Right atrium auricular region (tissue), 2 donors: ENCODE measurements around the gene ANO3. TPM values are rescaled to one million over a fixed set of nuclear protein-coding genes. Genes with fewer than 3 reads are reported as not detected.

ENCODE experiments used
- DNase-seq: peaks from one replicate; pipeline ENCODE4 v3.0.0-alpha.2; 2019; ENCODE audit warnings: low spot score
- H3K27ac ChIP-seq, 2 donors: fragments of 200-600 bp; sonication (generic); 1 replicate in 1 of 2; 2 replicates in 1 of 2; pipeline ENCODE4 v1.5.1; 2016 to 2019
- H3K27me3 ChIP-seq, 2 donors: fragments of 200-600 bp; sonication (generic); one replicate each; pipeline versions ENCODE4 v1.5.1 to v1.6.0; 2017 to 2019
- H3K36me3 ChIP-seq: fragments of 200-600 bp; sonication (generic); one replicate; pipeline ENCODE4 v1.5.1; 2016
- H3K4me1 ChIP-seq, 2 donors: fragments of 200-600 bp; sonication (generic); one replicate each; pipeline versions ENCODE4 v1.5.1 to v1.6.0; 2017 to 2019
- H3K4me3 ChIP-seq, 2 donors: fragments of 200-600 bp; sonication (generic); 1 replicate in 1 of 2; 2 replicates in 1 of 2; pipeline ENCODE4 v1.5.1; 2017 to 2019; ENCODE audit warnings: mild to moderate bottlenecking in 1 of 2, moderate library complexity in 1 of 2
- H3K9me3 ChIP-seq, 2 donors: fragments of 200-600 bp; sonication (generic); one replicate each; pipeline ENCODE4 v1.5.1; 2019
- CTCF ChIP-seq, 2 donors: fragments of 200-600 bp; sonication (generic); IDR thresholded peaks; one replicate each; pipeline ENCODE4 v1.5.1; 2019; ENCODE audit warnings: antibody characterized with exemption in 2 of 2
- total RNA-seq, 2 donors: library from RNA; depleted of rRNA; stranded (reverse); fragments of >200 nt; gene quantifications; one replicate each; pipeline ENCODE4 v1.1.0, GENCODE V29; 2016

ANO3 gene
- total RNA-seq, 2 donors from 2014 or later: 0.16 TPM; not detected in 1

GRCh38 chr11:26465274-26465673, 133.3 kb downstream of the ANO3 start:
- H3K27ac ChIP-seq: no peak overlapping the region
- DNase-seq: no peak
- TF ChIP-seq CTCF (IDR thresholded peaks at IDR 0.05): no peak

GRCh38 chr11:26467506-26467905, 135.6 kb downstream of the ANO3 start:
- TF ChIP-seq CTCF (IDR thresholded peaks at IDR 0.05): no peak
- Histone ChIP-seq H3K27me3 (no peaks in the 10 kb centered on the region), H3K4me3 (no peak overlapping the region), H3K9me3 (no peaks in the 10 kb centered on the region), H3K27ac (no peak overlapping the region), H3K36me3 (no peaks in the 10 kb centered on the region), H3K4me1 (no peaks in the 10 kb centered on the region)
- DNase-seq: no peak

More at GRCh38 chr11:26465274-26465673, 133.3 kb downstream of the ANO3 start:
- H3K36me3 ChIP-seq: no peaks in the 10 kb centered on the region
- H3K27me3 ChIP-seq: no peaks in the 10 kb centered on the region
- H3K4me3 ChIP-seq: no peak overlapping the region
- H3K9me3 ChIP-seq: no peaks in the 10 kb centered on the region
- H3K4me1 ChIP-seq: no peaks in the 10 kb centered on the region

DNA sequence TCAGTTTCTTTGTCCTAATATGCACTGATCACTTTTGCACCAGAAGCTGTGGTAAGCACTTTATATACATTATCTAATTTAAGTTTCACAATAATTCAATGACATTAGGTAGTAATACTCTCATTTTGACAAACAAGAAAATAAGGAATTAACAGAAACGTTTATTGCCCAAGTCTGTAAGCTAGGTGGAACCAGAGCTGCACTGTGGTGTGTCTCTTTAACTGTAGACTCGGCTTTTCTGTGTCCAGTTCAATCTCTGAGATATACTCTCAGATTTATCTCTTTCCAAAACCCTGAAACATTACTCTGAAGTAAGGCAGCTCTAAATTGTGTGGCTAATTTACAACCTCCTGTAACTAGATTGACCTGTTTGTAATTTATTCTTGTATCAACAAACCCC, 139.1 kb downstream of the ANO3 start:
- no peaks in the 10 kb centered on the region for H3K4me1 ChIP-seq
- no peak for TF ChIP-seq CTCF (IDR thresholded peaks at IDR 0.05)

DNA sequence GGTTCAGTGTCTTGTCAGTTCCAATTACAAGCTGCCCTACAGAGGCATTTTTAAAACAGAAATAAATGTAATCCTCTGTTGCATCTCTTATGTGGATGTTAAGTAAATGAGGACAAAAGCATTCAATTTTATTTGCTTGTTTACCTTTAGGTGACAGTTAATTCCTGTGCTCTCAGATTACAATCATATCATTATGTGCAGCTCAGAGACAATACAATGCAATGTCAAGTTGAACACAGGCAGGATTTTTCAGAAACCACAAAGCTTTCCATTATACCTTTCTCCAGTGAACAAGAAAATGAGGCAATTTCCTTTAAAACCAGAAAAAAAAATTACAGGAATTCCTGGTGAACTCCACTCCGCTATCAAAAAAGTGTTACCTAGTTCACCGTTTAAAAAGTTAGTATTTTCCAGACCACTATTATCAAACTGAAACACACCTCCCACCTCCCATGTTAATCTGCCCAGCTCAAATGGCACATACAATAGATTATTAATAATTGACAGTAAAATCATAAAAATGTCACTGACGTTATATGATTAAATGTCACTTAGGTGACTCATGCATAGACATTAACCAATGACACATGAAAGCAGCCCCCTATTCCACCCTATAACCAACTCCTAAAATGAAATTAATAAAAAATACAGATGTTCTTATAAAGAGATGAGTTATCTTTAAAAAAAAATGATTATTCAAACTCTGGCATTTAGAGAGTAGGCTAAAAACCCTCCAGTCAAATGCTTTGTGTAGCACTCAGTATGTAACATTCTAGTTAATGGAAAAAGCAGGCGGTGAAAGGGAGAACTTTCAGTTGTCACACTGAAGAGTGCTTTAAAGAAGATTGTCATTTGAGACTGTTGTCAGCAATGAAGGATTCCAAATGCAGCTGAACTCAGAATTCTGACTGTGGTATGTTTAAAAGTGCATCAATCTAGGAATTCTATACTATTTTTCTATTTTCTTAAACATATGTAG, 141.6 kb downstream of the ANO3 start:
- no peak for TF ChIP-seq CTCF (IDR thresholded peaks at IDR 0.05)
- H3K4me1 ChIP-seq: no peaks in the 10 kb centered on the region

More for the DNA sequence above, 139.1 kb downstream of the ANO3 start:
- Histone ChIP-seq H3K27ac (no peak overlapping the region), H3K9me3 (no peaks in the 10 kb centered on the region), H3K27me3 (no peaks in the 10 kb centered on the region), H3K36me3 (no peaks in the 10 kb centered on the region), H3K4me3 (no peak overlapping the region)
- no peak for DNase-seq

GRCh38 chr11:26474401-26474800, 142.5 kb downstream of the ANO3 start:
- no peak overlapping the region for H3K27ac ChIP-seq
- TF ChIP-seq CTCF (IDR thresholded peaks at IDR 0.05): no peak

More for the DNA sequence above, 141.6 kb downstream of the ANO3 start:
- Histone ChIP-seq H3K27ac (no peak overlapping the region), H3K9me3 (no peaks in the 10 kb centered on the region), H3K36me3 (no peaks in the 10 kb centered on the region), H3K4me3 (no peak overlapping the region), H3K27me3 (no peaks in the 10 kb centered on the region)
- no peak for DNase-seq

More at GRCh38 chr11:26474401-26474800, 142.5 kb downstream of the ANO3 start:
- no peak for DNase-seq
- no peaks in the 10 kb centered on the region for H3K36me3 ChIP-seq
- no peaks in the 10 kb centered on the region for H3K4me1 ChIP-seq
- no peaks in the 10 kb centered on the region for H3K9me3 ChIP-seq
- H3K4me3 ChIP-seq: no peak overlapping the region
- no peaks in the 10 kb centered on the region for H3K27me3 ChIP-seq
